ENCODE results near the gene APOBEC3A. TPM values are rescaled to one million over a fixed set of nuclear protein-coding genes. Genes with fewer than 3 reads are reported as not detected.

Gene APOBEC3A
- total and polyA plus RNA-seq, 10 of the 15 experiments (the other 5 are each of a cell fraction or from before 2014, with no cell fraction given) = 0.20 TPM; not detected in 9

GRCh38 chr22:38941488-38941987 is 15.9 kb upstream of the APOBEC3A start (continued):
- TF ChIP-seq REST (IDR thresholded peaks at IDR 0.05; ENCODE audit: low read depth, low read length) (no peak), POLR2A (IDR thresholded peaks at IDR 0.05; ENCODE audit: low read depth, low read length) (peak; percentile 36; the same call in 1 of the 2 replicates), WRNIP1 (IDR thresholded peaks at IDR 0.05; ENCODE audit: borderline replicate concordance, low read depth, low read length) (no peak), FOXM1 (IDR thresholded peaks at IDR 0.05; ENCODE audit: low read depth, low read length) (peak; percentile 47; the same call in 1 of the 2 replicates), DPF2 (IDR thresholded peaks at IDR 0.05) (peak; percentile 79; the same call in 1 of the 2 replicates), NRF1 (conservative IDR thresholded peaks at IDR 0.05; ENCODE audit: low read depth, low read length) (no peak), RB1 (IDR thresholded peaks at IDR 0.05; ENCODE audit: borderline replicate concordance) (no peak), FOXK2 (IDR thresholded peaks at IDR 0.05) (no peak), SIX5 (IDR thresholded peaks at IDR 0.05; ENCODE audit: low read depth, low read length, severe bottlenecking) (no peak), SMAD5 (IDR thresholded peaks at IDR 0.05; ENCODE audit: low read depth) (no peak), GABPA (IDR thresholded peaks at IDR 0.05; ENCODE audit: low read depth) (peak; percentile 56; the same call in 1 of the 2 replicates), YBX1 (IDR thresholded peaks at IDR 0.05) (no peak), E2F8 (IDR thresholded peaks at IDR 0.05; ENCODE audit: low read depth, partially characterized antibody) (no peak), ZNF622 (IDR thresholded peaks at IDR 0.05) (no peak), BCL3 (IDR thresholded peaks at IDR 0.05; ENCODE audit: borderline replicate concordance, insufficient read depth, low read depth, low read length, poor library complexity, severe bottlenecking) (no peak), TARDBP (IDR thresholded peaks at IDR 0.05; ENCODE audit: borderline replicate concordance) (no peak), POLR2AphosphoS5 (IDR thresholded peaks at IDR 0.05; ENCODE audit: low read length) (peak; percentile 38; the same call in 1 of the 2 replicates), CREB1 (IDR thresholded peaks at IDR 0.05; ENCODE audit: low read depth) (peak; percentile 44; the same call in 1 of the 2 replicates), TCF3 (IDR thresholded peaks at IDR 0.05; ENCODE audit: borderline replicate concordance, insufficient read depth, low read depth, low read length) (no peak), NFYA (IDR thresholded peaks at IDR 0.05; ENCODE audit: borderline replicate concordance, low read depth, low read length) (no peak), PML (IDR thresholded peaks at IDR 0.05; ENCODE audit: low read length) (no peak), ZBED1 (IDR thresholded peaks at IDR 0.05; ENCODE audit: borderline replicate concordance) (no peak), NFYB (IDR thresholded peaks at IDR 0.05; ENCODE audit: insufficient read depth, low read depth, low read length) (no peak)
